Breast epithelium (tissue), 3 donors: ENCODE measurements around the gene ILK.

Experiments used
- POLR2A ChIP-seq: fragments of 450-650 bp; IDR thresholded peaks from one replicate; pipeline ENCODE4 v1.6.1; 2016; ENCODE audit warnings: antibody characterized with exemption, mild to moderate bottlenecking, moderate library complexity
- POLR2AphosphoS5 ChIP-seq, 3 donors: sonication (generic); formaldehyde crosslinking; IDR thresholded peaks; one replicate each; pipeline ENCODE4 v1.6.1; 2017; ENCODE audit warnings: antibody characterized with exemption in 3 of 3
- TF ChIP-seq, protein P1 (sequence below), 3 donors: fragments of 450-650 bp; IDR thresholded peaks; one replicate each; pipeline ENCODE4 v1.5.1; 2016 to 2017; ENCODE audit warnings: antibody characterized with exemption in 3 of 3, mild to moderate bottlenecking in 3 of 3, moderate library complexity in 3 of 3

DNA sequence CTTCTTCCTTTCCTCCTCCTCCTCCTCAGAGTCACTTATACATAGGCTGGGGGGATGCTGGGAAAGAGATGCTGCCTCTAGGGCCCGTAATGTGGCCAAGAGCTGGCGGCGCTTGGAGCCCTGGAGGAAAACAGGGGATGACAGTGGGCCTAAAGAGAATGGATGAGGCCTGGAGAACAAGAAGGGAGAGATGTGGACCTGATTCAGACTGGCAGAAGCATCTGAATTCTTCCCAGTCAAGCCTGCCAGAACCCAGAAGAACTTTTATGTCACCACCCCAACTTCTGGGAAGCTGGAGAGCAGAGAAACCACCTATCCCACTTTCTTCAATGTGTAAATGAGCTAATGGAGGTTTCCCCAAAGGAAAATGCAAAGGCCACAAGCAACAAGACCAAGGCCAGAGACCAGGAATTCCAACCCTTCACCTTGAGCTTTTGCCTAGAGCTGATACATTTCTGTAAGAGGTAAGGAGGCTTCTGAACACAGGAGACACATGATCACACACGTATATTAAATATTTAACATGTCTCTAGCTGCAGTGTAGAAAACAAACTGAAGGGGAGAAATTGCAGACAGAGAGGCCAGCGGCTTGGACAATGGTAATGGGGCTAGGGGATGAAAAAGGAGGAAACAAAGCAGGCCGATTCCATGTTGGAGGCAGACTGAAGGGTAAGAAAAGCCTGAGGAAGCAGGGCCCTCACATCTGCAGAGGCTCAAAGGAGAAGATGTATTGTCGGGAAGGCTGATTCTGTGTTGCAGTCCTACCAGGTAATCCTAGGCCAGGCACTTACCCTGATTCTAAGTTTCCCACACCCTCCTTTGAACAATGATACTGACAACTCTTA lies 1.3 kb upstream of the ILK start:
- no peak for TF ChIP-seq POLR2AphosphoS5 (IDR thresholded peaks at IDR 0.05)
- TF ChIP-seq, protein P1, sequence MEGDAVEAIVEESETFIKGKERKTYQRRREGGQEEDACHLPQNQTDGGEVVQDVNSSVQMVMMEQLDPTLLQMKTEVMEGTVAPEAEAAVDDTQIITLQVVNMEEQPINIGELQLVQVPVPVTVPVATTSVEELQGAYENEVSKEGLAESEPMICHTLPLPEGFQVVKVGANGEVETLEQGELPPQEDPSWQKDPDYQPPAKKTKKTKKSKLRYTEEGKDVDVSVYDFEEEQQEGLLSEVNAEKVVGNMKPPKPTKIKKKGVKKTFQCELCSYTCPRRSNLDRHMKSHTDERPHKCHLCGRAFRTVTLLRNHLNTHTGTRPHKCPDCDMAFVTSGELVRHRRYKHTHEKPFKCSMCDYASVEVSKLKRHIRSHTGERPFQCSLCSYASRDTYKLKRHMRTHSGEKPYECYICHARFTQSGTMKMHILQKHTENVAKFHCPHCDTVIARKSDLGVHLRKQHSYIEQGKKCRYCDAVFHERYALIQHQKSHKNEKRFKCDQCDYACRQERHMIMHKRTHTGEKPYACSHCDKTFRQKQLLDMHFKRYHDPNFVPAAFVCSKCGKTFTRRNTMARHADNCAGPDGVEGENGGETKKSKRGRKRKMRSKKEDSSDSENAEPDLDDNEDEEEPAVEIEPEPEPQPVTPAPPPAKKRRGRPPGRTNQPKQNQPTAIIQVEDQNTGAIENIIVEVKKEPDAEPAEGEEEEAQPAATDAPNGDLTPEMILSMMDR (IDR thresholded peaks at IDR 0.05), result no peak
- TF ChIP-seq POLR2A, result no peak
